ENCODE data around the gene MLLT1. TPM values are rescaled to one million over a fixed set of nuclear protein-coding genes. Genes with fewer than 3 reads are reported as not detected.
"Not testable (repeated sequence)": the region's sequence is repeated elsewhere in the genome, so short reads cannot be mapped to it uniquely, and the experiment has no call there.

Gene MLLT1
- total RNA-seq, 2 experiments from 2014 or later: 40.5 to 47.1 TPM

DNA sequence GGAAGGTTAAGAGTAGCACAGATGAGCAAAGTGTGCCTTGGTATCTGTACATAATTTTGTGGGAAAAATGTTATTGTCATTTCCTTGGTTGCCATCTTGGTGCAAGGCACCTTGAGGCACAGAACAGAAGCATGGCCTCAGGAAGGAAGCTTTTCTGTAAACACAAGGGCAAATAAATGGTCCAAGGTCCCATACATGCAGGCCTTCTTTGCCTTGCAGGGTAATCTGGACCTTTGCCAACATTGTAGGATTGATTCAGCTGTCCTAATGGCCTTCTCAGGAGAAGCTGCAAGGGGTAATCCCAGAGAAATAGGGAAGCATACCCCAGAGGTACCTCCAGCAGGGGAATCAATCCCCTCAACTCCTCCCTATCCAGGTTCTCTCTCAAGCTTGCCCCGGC, 9.0 kb upstream of the MLLT1 start:
- DNase-seq: no peak
- Mint-ChIP-seq H3K9me3 (ENCODE audit: low read depth) (peaks cover 14% of the 10 kb centered on the region), H3K27me3 (no peaks in the 10 kb centered on the region), H3K36me3 (peaks cover 4% of the 10 kb centered on the region), H3K27ac (no peak overlapping the region), H3K4me3 (no peak overlapping the region), H3K4me1 (no peaks in the 10 kb centered on the region)
- CTCF ChIA-PET: interaction anchor here (0.6 to 2.9 kb wide), 2 partner anchors 11 to 12 kb away, joined by 3 to 10 read pairs; no protein-coding TSS in a partner anchor
- no peak for ATAC-seq

DNA sequence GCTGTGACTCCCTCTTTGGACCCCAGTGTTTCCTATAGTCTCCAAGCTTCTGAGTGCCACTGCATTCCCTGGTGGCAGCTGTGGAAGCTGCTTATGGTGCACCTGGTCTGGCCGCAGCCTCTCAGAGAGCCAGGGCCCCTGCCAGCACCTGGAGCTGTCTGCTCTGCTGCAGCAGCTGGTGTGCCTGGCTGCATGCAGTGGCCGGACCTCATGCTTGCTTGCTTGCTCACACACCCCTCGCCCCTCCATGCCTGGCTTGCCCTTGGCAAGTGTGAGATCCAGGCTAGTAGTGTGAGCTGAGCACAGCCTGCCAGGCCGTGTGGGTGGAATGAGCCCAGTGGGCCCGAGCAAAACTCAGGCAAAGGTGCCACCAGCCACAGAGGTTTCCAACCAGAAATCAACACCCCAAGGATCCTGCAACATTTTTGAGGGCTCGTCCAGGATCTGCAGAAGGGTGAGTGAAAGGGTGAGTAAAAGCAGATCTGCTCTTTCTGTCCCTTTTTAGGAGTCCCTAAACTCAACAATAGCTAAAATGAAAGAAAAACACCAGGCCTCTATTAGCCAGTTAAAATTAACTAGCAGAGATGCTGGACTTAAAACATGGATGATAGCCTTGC, 7.6 kb upstream of the MLLT1 start:
- H3K9me3 Mint-ChIP-seq (ENCODE audit: low read depth): peaks cover 10% of the 10 kb centered on the region
- H3K4me3 Mint-ChIP-seq: no peak overlapping the region
- CTCF ChIA-PET: interaction anchor here (0.9 kb wide), 2 partner anchors 10 to 12 kb away, joined by 3 to 5 read pairs; no protein-coding TSS in a partner anchor
- peaks cover 4% of the 10 kb centered on the region for H3K27me3 Mint-ChIP-seq
- H3K36me3 Mint-ChIP-seq: no peaks in the 10 kb centered on the region
- no peaks in the 10 kb centered on the region for H3K4me1 Mint-ChIP-seq
- H3K27ac Mint-ChIP-seq: no peak overlapping the region
- ATAC-seq: no peak
- no peak for DNase-seq

DNA sequence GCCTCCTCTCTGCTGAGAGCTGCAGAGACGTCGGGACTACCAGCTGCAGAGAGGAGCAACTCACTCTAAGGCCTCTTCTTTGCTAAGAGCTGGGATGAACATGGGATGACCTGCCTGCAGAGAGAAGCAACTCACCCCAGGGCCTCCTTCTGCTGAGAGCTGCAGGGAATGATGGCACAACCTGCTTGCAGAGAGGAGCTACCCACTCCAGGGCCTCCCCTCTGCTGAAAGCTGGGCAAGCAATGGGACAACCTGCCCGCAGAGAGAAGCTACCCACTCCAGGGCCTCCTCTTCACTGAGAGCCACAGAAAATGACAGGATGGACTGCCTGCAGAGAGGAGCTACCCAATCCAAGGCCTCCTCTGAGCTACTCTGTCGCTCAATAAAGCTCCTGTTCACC, 6.9 kb upstream of the MLLT1 start:
- H3K36me3 Mint-ChIP-seq: no peaks in the 10 kb centered on the region
- H3K27ac Mint-ChIP-seq: no peak overlapping the region
- H3K4me1 Mint-ChIP-seq: no peaks in the 10 kb centered on the region
- CTCF ChIA-PET: interaction anchor here (0.9 kb wide), 2 partner anchors 9 to 13 kb away, joined by 3 to 5 read pairs; no protein-coding TSS in a partner anchor
- peaks cover 7% of the 10 kb centered on the region for H3K27me3 Mint-ChIP-seq
- no peak overlapping the region for H3K4me3 Mint-ChIP-seq
- DNase-seq (no peak), ATAC-seq (no peak)
- H3K9me3 Mint-ChIP-seq (ENCODE audit: low read depth): peaks cover 7% of the 10 kb centered on the region

DNA sequence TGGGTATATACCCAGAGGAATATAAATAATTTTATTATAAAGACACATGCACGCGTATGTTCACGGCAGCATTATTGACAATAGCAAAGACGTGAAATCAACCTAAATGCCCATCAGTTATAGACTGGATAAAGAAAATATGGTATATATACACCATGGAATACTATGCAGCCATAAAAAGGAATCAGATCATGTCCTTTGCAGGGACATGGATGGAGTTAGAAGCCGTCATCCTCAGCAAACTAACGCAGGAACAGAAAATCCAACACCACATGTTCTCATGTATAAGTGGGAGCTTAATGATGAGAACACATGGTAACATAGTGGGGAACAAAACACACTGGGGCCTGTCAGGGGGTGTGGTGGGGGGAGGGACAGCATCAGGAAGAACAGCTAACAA, 2.6 kb upstream of the MLLT1 start:
- H3K9me3 Mint-ChIP-seq (ENCODE audit: low read depth); CTCF ChIA-PET; ATAC-seq; H3K36me3 Mint-ChIP-seq; H3K27ac Mint-ChIP-seq; DNase-seq; H3K27me3 Mint-ChIP-seq; H3K4me3 Mint-ChIP-seq: not testable (repeated sequence)
- peaks cover 20% of the 10 kb centered on the region for H3K4me1 Mint-ChIP-seq

DNA sequence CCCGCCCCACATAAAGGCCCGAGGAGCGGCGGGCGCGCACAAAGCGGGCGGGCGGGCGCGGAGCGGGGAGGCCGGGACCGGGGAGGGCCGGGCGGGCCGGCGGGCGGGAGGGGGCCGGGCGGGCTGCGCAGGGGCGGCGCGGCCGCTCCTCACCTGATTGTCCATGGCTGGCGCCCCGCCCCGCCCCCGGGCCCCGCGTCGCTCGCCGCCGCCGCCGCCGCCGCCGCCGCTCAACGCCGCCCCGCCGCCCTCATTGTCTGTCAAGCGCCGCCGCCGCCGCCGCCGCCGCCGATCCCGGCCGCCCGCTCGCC, 200 bp downstream of the MLLT1 start:
- peak; percentile 64 for ATAC-seq
- H3K4me1 Mint-ChIP-seq: peaks cover 29% of the 10 kb centered on the region
- no peaks in the 10 kb centered on the region for H3K9me3 Mint-ChIP-seq (ENCODE audit: low read depth)
- CTCF ChIA-PET: interaction anchor here (1.0 to 1.2 kb wide), 2 partner anchors 61 to 476 kb away, joined by 4 to 5 read pairs; no protein-coding TSS in a partner anchor
- peaks cover 7% of the 10 kb centered on the region for H3K27me3 Mint-ChIP-seq
- H3K4me3 Mint-ChIP-seq: no peak overlapping the region
- no peak for DNase-seq
- no peaks in the 10 kb centered on the region for H3K36me3 Mint-ChIP-seq
- no peak overlapping the region for H3K27ac Mint-ChIP-seq

DNA sequence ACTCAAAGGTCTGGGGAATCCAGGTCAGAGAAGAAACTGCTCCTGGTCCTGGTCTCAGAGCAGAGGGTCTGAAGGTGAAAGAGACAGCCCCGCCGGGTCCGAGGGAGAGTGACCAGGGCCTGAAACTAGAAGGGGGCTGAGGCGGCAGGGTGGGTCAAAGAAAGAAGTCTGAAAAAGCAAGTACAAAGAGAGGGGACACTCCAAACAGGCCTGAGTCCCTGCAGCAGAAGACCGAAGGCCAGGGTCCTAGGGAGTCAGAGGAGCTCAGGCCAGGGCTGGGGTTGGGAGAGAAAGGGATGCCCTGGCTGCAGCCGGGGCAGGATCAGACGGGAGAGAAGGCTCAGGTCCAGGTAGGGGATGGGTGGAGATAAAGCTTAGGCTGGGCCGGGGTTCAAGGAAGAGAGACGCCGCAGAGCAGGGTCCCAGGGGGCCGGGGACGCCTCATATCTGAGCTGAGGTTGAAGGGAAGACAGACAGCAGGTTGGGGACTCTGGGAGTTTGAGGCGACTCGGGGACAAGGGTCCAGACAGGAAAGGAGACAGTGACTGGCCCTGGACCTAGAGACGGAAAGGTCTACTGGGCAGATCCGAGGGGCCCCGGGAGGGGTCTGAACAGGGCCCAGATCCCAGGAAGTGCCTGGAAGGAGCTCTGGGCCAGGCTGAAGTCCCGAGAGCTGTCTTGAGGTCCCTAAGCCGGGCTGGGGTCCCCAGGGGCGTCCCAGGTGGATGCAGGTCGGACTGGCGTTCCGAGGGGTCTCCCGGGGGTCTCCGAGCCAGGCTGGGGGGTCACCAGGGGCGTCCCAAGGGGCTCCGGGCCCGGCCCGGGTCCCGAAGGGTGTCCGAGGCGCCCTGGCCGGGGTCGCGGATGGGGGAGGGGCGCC, 795 bp downstream of the MLLT1 start:
- CTCF ChIA-PET: interaction anchor here (0.5 to 1.2 kb wide), 5 partner anchors 12 to 475 kb away, joined by 3 to 5 read pairs (median 4); partner anchors contain the start of gene GPR108
- Mint-ChIP-seq H3K36me3 (no peaks in the 10 kb centered on the region), H3K4me1 (peaks cover 29% of the 10 kb centered on the region), H3K27me3 (peaks cover 7% of the 10 kb centered on the region), H3K27ac (peak overlapping the region; percentile 82), H3K9me3 (ENCODE audit: low read depth) (no peaks in the 10 kb centered on the region), H3K4me3 (peak overlapping the region; percentile 89)
- ATAC-seq (no peak), DNase-seq (no peak)

DNA sequence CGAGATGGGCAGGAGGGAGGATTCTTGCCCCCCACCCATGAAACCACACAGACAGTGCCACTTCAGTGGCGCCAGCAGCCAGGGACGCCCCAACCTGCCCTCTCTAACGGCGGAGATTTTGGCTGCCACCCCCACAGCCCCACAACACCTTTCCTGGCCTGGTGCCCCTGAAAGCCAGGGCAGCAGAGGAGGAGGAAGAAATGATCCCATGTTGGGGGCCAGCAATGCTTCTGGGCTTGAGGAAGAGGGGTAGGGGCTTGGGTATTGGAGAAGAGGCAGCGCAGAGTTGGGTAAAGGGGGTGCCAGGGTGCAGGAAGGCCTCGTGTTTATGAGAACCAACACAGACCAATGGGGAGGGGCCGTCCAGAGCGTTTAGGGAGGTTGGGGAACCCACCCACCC, 1.7 kb downstream of the MLLT1 start:
- H3K9me3 Mint-ChIP-seq (ENCODE audit: low read depth): no peaks in the 10 kb centered on the region
- CTCF ChIA-PET: interaction anchor here (0.9 to 1.6 kb wide), 2 partner anchors 9 to 14 kb away, joined by 3 read pairs; no protein-coding TSS in a partner anchor
- H3K4me3 Mint-ChIP-seq: peak overlapping the region; percentile 89
- peak overlapping the region; percentile 82 for H3K27ac Mint-ChIP-seq
- no peak for ATAC-seq
- H3K27me3 Mint-ChIP-seq: peaks cover 5% of the 10 kb centered on the region
- DNase-seq: no peak
- H3K4me1 Mint-ChIP-seq: peaks cover 29% of the 10 kb centered on the region
- no peaks in the 10 kb centered on the region for H3K36me3 Mint-ChIP-seq

DNA sequence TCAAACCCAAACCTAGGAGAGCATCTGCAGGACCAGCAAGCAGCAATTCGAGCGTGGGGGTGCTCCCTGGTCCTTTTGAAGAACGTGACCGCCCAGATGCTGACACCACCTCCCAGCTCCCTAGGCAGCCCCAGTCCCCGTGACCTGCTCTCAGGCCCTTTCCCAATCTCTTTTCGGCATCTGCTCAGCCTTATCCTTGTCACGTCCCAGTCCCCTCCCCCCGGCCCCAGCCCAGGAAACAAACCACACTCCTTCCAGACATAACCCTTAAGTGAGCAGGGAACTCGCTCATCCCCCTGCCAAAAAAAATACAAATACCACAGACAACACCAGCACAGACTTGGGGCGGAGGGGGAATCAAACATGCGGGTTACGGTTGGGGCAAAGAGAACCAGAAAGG, 3.3 kb downstream of the MLLT1 start:
- Mint-ChIP-seq H3K9me3 (ENCODE audit: low read depth) (no peaks in the 10 kb centered on the region), H3K27me3 (no peaks in the 10 kb centered on the region), H3K36me3 (no peaks in the 10 kb centered on the region), H3K27ac (no peak overlapping the region), H3K4me1 (peaks cover 29% of the 10 kb centered on the region), H3K4me3 (no peak overlapping the region)
- no peak for DNase-seq
- no peak for ATAC-seq
- CTCF ChIA-PET: interaction anchor here (1.6 kb wide), 1 partner anchor 16 kb away, joined by 3 read pairs; no protein-coding TSS in a partner anchor

DNA sequence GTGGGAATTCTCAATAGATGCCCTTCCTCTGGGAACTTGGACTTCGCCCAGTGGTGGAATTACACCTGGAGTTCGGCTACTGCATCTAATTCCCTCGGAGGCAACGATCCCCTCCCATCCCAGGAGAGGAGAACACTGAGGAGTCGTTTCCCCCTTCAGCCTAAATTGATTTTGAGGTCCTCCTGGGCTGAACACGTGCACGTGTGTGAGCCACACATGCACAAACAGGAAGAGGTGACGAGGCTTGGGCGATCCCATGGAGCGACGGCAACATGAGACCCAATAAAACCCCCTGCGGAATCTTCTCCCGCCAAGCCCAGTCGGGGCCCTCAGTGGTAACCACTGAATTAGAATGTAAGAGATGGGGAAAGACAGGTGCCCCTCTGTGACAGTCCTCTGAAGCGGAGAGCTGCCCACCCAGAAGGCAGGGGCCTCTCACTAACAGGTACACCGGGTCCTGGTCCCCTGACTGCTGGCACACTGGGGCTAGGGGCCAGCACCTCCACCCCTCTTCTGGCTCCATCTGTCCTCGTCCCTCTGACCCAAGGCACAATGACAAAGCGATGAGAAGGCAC, 4.5 kb downstream of the MLLT1 start:
- DNase-seq (no peak), ATAC-seq (no peak)
- Mint-ChIP-seq H3K4me3 (no peak overlapping the region), H3K9me3 (ENCODE audit: low read depth) (no peaks in the 10 kb centered on the region), H3K27ac (no peak overlapping the region), H3K36me3 (peaks cover 4% of the 10 kb centered on the region), H3K4me1 (peaks cover 27% of the 10 kb centered on the region), H3K27me3 (no peaks in the 10 kb centered on the region)
- CTCF ChIA-PET: interaction anchor here (1.4 kb wide), 1 partner anchor 57 kb away, joined by 5 read pairs; no protein-coding TSS in a partner anchor

DNA sequence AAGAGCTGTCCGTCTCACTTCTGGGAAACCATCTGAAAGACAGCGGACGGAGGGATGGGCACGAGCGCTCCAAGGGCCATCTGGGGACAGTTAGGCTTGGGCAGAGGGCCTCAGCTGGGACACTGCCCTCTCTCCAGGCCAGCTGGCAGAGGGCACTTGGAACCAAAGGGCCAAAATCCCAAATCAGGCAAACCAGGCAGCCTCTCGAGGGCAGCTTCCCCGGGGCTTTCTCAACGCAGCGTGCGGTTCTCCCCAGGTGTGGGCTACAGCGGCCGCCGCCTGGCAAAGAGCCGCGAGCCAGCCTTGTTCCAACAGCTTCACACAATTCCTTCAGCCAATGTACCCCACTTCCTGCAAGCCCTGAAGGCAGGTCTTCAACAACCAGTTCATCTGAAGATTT, 5.0 kb downstream of the MLLT1 start:
- Mint-ChIP-seq H3K36me3 (peaks cover 8% of the 10 kb centered on the region), H3K4me3 (no peak overlapping the region), H3K4me1 (peaks cover 27% of the 10 kb centered on the region), H3K9me3 (ENCODE audit: low read depth) (no peaks in the 10 kb centered on the region), H3K27ac (no peak overlapping the region), H3K27me3 (no peaks in the 10 kb centered on the region)
- DNase-seq (no peak), ATAC-seq (no peak)
- CTCF ChIA-PET: interaction anchor here (1.4 kb wide), 1 partner anchor 56 kb away, joined by 5 read pairs; no protein-coding TSS in a partner anchor

DNA sequence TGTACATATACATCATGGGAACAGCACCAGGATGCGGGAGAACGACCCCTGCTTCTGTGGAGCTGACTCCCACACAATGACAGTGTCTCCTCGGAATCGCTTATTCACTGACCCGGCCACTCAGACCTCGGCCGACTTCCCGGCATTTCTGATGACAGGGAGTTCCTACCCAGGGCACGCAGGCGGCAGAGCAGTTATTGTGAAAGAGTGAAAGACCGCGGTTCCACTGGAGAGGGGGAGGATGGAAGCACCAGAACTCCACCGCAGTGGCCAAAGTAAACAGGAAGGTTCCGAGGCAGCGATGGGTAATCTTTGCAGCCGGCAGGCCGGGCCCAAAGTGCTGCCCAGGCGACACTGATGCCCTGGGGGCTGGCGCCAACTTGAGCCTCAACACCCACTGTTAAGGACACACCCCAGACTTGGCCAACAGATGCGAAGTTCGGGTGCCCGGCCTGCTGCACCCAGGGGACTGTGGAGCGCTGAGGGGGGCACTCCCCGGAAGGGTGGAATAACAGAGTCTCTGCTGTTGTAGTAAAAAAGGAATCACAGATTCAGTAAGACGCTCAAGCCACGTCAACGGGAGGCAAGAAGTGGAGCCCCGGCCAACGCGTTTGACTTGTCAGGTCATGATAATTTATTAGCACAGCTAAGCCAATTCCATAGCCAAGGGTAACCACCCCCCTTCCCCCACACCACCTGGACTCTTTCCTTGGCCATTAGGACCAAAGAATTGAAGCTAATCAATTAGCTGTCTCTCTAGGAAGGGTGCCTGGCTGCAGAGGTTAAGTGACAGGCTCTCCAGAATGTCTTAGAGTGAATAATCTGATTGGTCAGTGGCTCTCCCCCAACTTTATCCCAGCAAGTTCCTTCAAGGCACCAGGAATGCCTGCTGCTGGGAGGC, 5.8 kb downstream of the MLLT1 start:
- Mint-ChIP-seq H3K4me3 (no peak overlapping the region), H3K4me1 (peaks cover 25% of the 10 kb centered on the region), H3K27me3 (no peaks in the 10 kb centered on the region), H3K27ac (no peak overlapping the region), H3K9me3 (ENCODE audit: low read depth) (no peaks in the 10 kb centered on the region), H3K36me3 (peaks cover 8% of the 10 kb centered on the region)
- DNase-seq (no peak), ATAC-seq (no peak)
- CTCF ChIA-PET: no interaction called here

DNA sequence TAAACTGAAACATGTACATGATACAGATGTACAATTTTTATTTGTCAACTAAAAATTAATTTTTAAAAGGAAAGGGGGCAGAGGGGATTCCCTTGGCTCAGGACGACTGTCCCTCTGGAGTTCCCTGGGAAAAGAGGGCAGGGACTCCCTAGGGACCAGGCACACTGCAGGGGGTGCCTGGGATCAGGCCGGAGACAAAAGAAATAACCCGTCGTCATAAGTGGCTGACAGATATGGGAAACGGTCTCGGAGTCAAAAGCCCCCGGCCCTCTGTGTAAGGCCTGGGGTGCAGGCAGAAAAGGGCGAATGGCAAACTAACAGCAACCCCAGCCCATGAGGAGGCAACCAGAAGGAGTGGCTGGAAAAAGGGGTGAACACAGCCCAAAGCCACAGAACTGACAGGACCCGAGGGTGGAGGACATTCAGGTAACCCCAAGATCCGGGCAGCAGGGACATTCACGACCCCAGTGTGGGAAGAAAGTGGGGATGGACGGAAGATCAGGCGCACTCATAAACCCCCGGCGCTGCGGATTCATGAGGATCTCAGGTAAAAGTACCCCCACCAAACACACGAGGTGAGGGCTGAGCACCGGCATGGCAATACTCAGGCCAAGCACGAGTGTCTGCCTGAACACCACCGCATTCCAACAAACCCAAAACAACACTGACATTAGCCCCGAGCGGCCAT, 6.7 kb downstream of the MLLT1 start:
- Mint-ChIP-seq H3K36me3 (peaks cover 8% of the 10 kb centered on the region), H3K9me3 (ENCODE audit: low read depth) (no peaks in the 10 kb centered on the region), H3K4me1 (peaks cover 16% of the 10 kb centered on the region), H3K27me3 (no peaks in the 10 kb centered on the region), H3K4me3 (no peak overlapping the region), H3K27ac (no peak overlapping the region)
- ATAC-seq (no peak), DNase-seq (no peak)
- CTCF ChIA-PET: no interaction called here
